HCT116 (cell line): ENCODE results near the gene C16orf95. TPM values are rescaled to one million over a fixed set of nuclear protein-coding genes. Genes with fewer than 3 reads are reported as not detected.
"Not testable (repeated sequence)": the region's sequence is repeated elsewhere in the genome, so short reads cannot be mapped to it uniquely, and the experiment has no call there.

Source experiments
- ATAC-seq: fragments of 200-7000 bp; cut with Tn5 transposase; 2 replicates; pipeline ENCODE4 v1.9.1; 2020; ENCODE audit warnings: mild to moderate bottlenecking, moderate library complexity
- BruUV-seq: library from RNA; stranded (reverse); fragments of 400-500 nt; replicated peaks from 2 replicates; lab custom pipeline; 2021; lab: Mats Ljungman, UMichigan
- CTCF ChIA-PET: fragments of 300-600 bp; sonication (Branson Sonifier 250); formaldehyde crosslinking; loops from one replicate; lab custom pipeline; 2021; ENCODE audit warnings: antibody characterized with exemption; lab: Charles Lee
- POLR2A ChIA-PET: fragments of 300-600, 350-600 bp; sonication (Branson Sonifier 250); formaldehyde crosslinking; loops from one replicate; lab custom pipeline; 2021; ENCODE audit warnings: antibody characterized with exemption; lab: Charles Lee
- RAD21 ChIA-PET, 2 experiments: fragments of 300-600 bp; sonication (Branson Sonifier 250); formaldehyde crosslinking; loops; one replicate each; lab custom pipeline; 2023; ENCODE audit warnings: low total read pairs in 2 of 2; ENCODE audit not compliant: uncharacterized antibody in 2 of 2, unreplicated experiment in 2 of 2, low non-redundant PET in 1 of 2; lab: Charles Lee
- DNase-seq: peaks from one replicate; pipeline ENCODE4 v3.0.0-alpha.2; 2010; ENCODE audit warnings: low read depth, low spot score
- H2AFZ ChIP-seq: fragments of 200-600 bp; shearing (Covaris generic), sonication (generic); 2 replicates; pipeline ENCODE4 v1.6.1; 2017; ENCODE audit warnings: low read depth, mixed run types, mixed read lengths, antibody characterized with exemption, low read length; ENCODE audit not compliant: poor library complexity, severe bottlenecking
- H3K27ac ChIP-seq: 2 replicates; pipeline ENCODE4 v1.5.1; 2012; ENCODE audit warnings: low read depth, low read length
- H3K27me3 ChIP-seq: fragments of 200-600 bp; sonication (generic); 2 replicates; pipeline ENCODE4 v1.6.1; 2016; ENCODE audit warnings: mixed run types, low read length, mixed read lengths; ENCODE audit not compliant: insufficient read depth
- H3K36me3 ChIP-seq, 2 experiments: fragments of 200-500 bp in 1 of 2; fragments of 200-600 bp in 1 of 2; sonication (Bioruptor generic) in 1 of 2; sonication (generic) in 1 of 2; 2 replicates each; pipeline versions ENCODE4 v1.5.1 to v1.6.1; 2014 to 2016; ENCODE audit warnings: low read length in 2 of 2, inconsistent platforms in 1 of 2, mixed read lengths in 1 of 2, mixed run types in 1 of 2; ENCODE audit not compliant: insufficient read depth in 2 of 2, control insufficient read depth in 1 of 2
- H3K4me1 ChIP-seq, 2 experiments: fragments of 200-600 bp in 1 of 2; sonication (generic) in 1 of 2; 2 replicates each; pipeline versions ENCODE4 v1.5.1 to v1.6.1; 2012 to 2017; ENCODE audit warnings: low read length in 2 of 2, inconsistent platforms in 1 of 2, mild to moderate bottlenecking in 1 of 2, mixed read lengths in 1 of 2, mixed run types in 1 of 2, moderate library complexity in 1 of 2; ENCODE audit not compliant: insufficient read depth in 2 of 2, control insufficient read depth in 1 of 2
- H3K4me2 ChIP-seq: fragments of 200-600 bp; sonication (generic); 2 replicates; pipeline ENCODE4 v1.6.1; 2017; ENCODE audit warnings: mixed run types, low read length, mixed read lengths
- H3K4me3 ChIP-seq, 2 experiments: fragments of 200-600 bp in 1 of 2; sonication (generic) in 1 of 2; replicated peaks in 1 of 2; 2 replicates each; pipeline ENCODE4 v1.5.1; 2011 to 2016; ENCODE audit warnings: low read length in 2 of 2, control low read depth in 1 of 2, low read depth in 1 of 2, mild to moderate bottlenecking in 1 of 2, mixed read lengths in 1 of 2, mixed run types in 1 of 2
- H3K79me2 ChIP-seq: fragments of 200-600 bp; sonication (generic); 2 replicates; pipeline ENCODE4 v1.6.1; 2017; ENCODE audit warnings: mild to moderate bottlenecking, mixed run types, low read length, moderate library complexity, mixed read lengths; ENCODE audit not compliant: insufficient read depth
- H3K9ac ChIP-seq: fragments of 200-600 bp; sonication (generic); 2 replicates; pipeline ENCODE4 v1.6.1; 2016; ENCODE audit warnings: low read length, mixed read lengths
- H3K9me2 ChIP-seq: fragments of 200-600 bp; sonication (generic), shearing (Covaris generic); 2 replicates; pipeline ENCODE4 v1.6.1; 2017; ENCODE audit warnings: mixed run types, mild to moderate bottlenecking, moderate library complexity; ENCODE audit not compliant: insufficient read depth
- H3K9me3 ChIP-seq, 2 experiments: fragments of 200-500 bp in 1 of 2; fragments of 200-600 bp in 1 of 2; sonication (Bioruptor generic) in 1 of 2; sonication (generic) in 1 of 2; 2 replicates each; pipeline ENCODE4 v1.6.1; 2014 to 2017; ENCODE audit warnings: low read length in 2 of 2, mixed read lengths in 2 of 2, inconsistent platforms in 1 of 2, low read depth in 1 of 2, mild to moderate bottlenecking in 1 of 2, mixed run types in 1 of 2, moderate library complexity in 1 of 2; ENCODE audit not compliant: control insufficient read depth in 1 of 2, insufficient read depth in 1 of 2
- H4K20me1 ChIP-seq: fragments of 200-600 bp; sonication (generic), shearing (Covaris generic); 2 replicates; pipeline ENCODE4 v1.6.1; 2017; ENCODE audit warnings: mixed run types, mild to moderate bottlenecking, moderate library complexity; ENCODE audit not compliant: insufficient read depth
- ATF3 ChIP-seq: IDR thresholded peaks from 2 replicates; pipeline ENCODE4 v1.6.1; 2012
- CEBPB ChIP-seq: IDR thresholded peaks from 2 replicates; pipeline ENCODE4 v1.6.1; 2012; ENCODE audit warnings: low read depth
- CTCF ChIP-seq, 3 experiments: fragments of 200-600 bp in 1 of 3; sonication (generic) in 1 of 3; IDR thresholded peaks in 2 of 3; conservative IDR thresholded peaks in 1 of 3; 2 replicates each; pipeline ENCODE4 v1.5.1; 2012 to 2017; ENCODE audit warnings: low read depth in 2 of 3, low read length in 2 of 3, antibody characterized with exemption in 1 of 3, borderline replicate concordance in 1 of 3, control low read depth in 1 of 3, mild to moderate bottlenecking in 1 of 3, mixed read lengths in 1 of 3, mixed run types in 1 of 3, moderate library complexity in 1 of 3; ENCODE audit not compliant: insufficient read depth in 1 of 3
- EGR1 ChIP-seq: IDR thresholded peaks from 2 replicates; pipeline ENCODE4 v1.6.1; 2012; ENCODE audit warnings: low read depth
- ELF1 ChIP-seq: IDR thresholded peaks from 2 replicates; pipeline ENCODE4 v1.6.1; 2012; ENCODE audit warnings: low read depth, borderline replicate concordance
- EZH2phosphoT487 ChIP-seq: fragments of 200-600 bp; IDR thresholded peaks from 2 replicates; pipeline ENCODE4 v1.6.1; 2018; ENCODE audit warnings: antibody characterized with exemption, borderline replicate concordance
- FOSL1 ChIP-seq: IDR thresholded peaks from 2 replicates; pipeline ENCODE4 v1.6.1; 2012; ENCODE audit warnings: low read depth
- JUND ChIP-seq: IDR thresholded peaks from 2 replicates; pipeline ENCODE4 v1.6.1; 2012
- SP1 ChIP-seq: IDR thresholded peaks from 2 replicates; pipeline ENCODE4 v1.6.1; 2012; ENCODE audit warnings: low read depth
- TCF7L2 ChIP-seq: IDR thresholded peaks from 2 replicates; pipeline ENCODE4 v1.7.0; 2011; ENCODE audit warnings: borderline replicate concordance, inconsistent platforms; ENCODE audit not compliant: insufficient read depth, insufficient read length; ENCODE audit errors: extremely low read depth
- ZNF274 ChIP-seq: fragments of 200-500 bp; sonication (Bioruptor generic); IDR thresholded peaks from 2 replicates; pipeline ENCODE4 v1.6.1; 2014; ENCODE audit warnings: mild to moderate bottlenecking, low read depth, low read length, inconsistent platforms
- intact Hi-C: fragments of 100-400 bp; cut with micrococcal nuclease; formaldehyde crosslinking; loops from 2 replicates; pipeline ENCODE4 v1.10.0; 2022
- total RNA-seq: library from RNA; stranded (reverse); gene quantifications from one replicate; pipeline ENCODE4 v1.2.1, GENCODE V29; 2021; ENCODE audit not compliant: unreplicated experiment
- TF ChIP-seq, protein P1 (sequence below): IDR thresholded peaks from 2 replicates; pipeline ENCODE4 v1.6.1; 2011; ENCODE audit warnings: mild to moderate bottlenecking, low read length, moderate library complexity; ENCODE audit not compliant: insufficient replicate concordance; ENCODE audit errors: extremely low read depth

C16orf95 gene
- total RNA-seq, 1 experiment from 2014 or later: 12.2 TPM

DNA sequence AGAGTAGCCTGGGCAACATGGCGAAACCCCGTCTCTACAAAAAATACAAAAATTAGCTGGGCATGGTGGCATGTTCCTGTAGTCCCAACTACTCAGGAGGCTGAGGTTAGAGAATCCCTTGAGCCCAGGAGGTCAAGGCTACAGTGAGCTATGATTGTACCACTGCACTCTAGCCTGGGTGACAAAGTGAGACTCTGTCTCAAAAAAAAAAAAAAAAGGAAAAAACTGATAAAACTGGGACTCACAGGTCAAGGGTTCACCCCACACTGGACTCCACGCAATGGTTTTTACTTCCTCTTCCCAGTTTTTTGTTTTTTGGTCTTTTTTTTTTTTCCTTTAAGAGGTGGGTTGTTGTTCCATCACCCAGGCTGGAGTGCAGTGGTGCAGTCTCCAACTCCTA lies 58.5 kb downstream of the C16orf95 start:
- POLR2A ChIA-PET: not testable (repeated sequence)
- CTCF ChIA-PET: interaction anchor here (1.5 kb wide), 1 partner anchor 196 kb away, joined by 5 read pairs; no protein-coding TSS in a partner anchor

GRCh38 chr16:87255866-87256265 lies 61.3 kb downstream of the C16orf95 start:
- Histone ChIP-seq H3K9me2 (no peaks in the 10 kb centered on the region), H3K4me3 (no peak overlapping the region), H3K4me2 (no peak overlapping the region), H3K9me3 (no peaks in the 10 kb centered on the region; a peak in 1 of 4 replicates), H3K27ac (no peak overlapping the region), H3K9ac (no peak overlapping the region), H3K36me3 (no peaks in the 10 kb centered on the region), H4K20me1 (no peaks in the 10 kb centered on the region), H3K27me3 (no peaks in the 10 kb centered on the region), H3K4me1 (no peaks in the 10 kb centered on the region), H2AFZ (no peak overlapping the region), H3K79me2 (no peaks in the 10 kb centered on the region)
- CTCF ChIA-PET: no interaction called here
- intact Hi-C loops: no loop called here
- POLR2A ChIA-PET: interaction anchor here (0.7 kb wide), 1 partner anchor 502 kb away, joined by 3 read pairs; no protein-coding TSS in a partner anchor
- no TSS peak for BruUV-seq
- RAD21 ChIA-PET: no interaction called here
- DNase-seq: no peak
- ATAC-seq: no peak
- TF ChIP-seq FOSL1 (no peak), SP1 (no peak), EGR1 (no peak), ELF1 (no peak), CTCF (IDR thresholded peaks at IDR 0.05 in 2 of 3, conservative IDR thresholded peaks at IDR 0.05 in 1 of 3; ENCODE audit: borderline replicate concordance in 1 of 3, insufficient read depth in 1 of 3, low read depth in 2 of 3, low read length in 2 of 3) (no peak), TCF7L2 (no peak), ZNF274 (no peak), CEBPB (no peak), ATF3 (no peak), JUND (no peak), EZH2phosphoT487 (no peak)
- TF ChIP-seq, protein P1, sequence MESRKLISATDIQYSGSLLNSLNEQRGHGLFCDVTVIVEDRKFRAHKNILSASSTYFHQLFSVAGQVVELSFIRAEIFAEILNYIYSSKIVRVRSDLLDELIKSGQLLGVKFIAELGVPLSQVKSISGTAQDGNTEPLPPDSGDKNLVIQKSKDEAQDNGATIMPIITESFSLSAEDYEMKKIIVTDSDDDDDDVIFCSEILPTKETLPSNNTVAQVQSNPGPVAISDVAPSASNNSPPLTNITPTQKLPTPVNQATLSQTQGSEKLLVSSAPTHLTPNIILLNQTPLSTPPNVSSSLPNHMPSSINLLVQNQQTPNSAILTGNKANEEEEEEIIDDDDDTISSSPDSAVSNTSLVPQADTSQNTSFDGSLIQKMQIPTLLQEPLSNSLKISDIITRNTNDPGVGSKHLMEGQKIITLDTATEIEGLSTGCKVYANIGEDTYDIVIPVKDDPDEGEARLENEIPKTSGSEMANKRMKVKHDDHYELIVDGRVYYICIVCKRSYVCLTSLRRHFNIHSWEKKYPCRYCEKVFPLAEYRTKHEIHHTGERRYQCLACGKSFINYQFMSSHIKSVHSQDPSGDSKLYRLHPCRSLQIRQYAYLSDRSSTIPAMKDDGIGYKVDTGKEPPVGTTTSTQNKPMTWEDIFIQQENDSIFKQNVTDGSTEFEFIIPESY: no peak

More for the DNA sequence above, 58.5 kb downstream of the C16orf95 start:
- H4K20me1 ChIP-seq, H3K9me3 ChIP-seq, H3K27me3 ChIP-seq, H3K36me3 ChIP-seq, RAD21 ChIA-PET, H2AFZ ChIP-seq, H3K9me2 ChIP-seq, H3K9ac ChIP-seq, H3K4me2 ChIP-seq, BruUV-seq, H3K27ac ChIP-seq, ATAC-seq, H3K79me2 ChIP-seq, DNase-seq, H3K4me3 ChIP-seq, intact Hi-C loops: not testable (repeated sequence)
- H3K4me1 ChIP-seq: peaks cover 9 to 13% of the 10 kb centered on the region in 2 experiments
